OCI-LY7 (cell line): ENCODE measurements around the gene CHL1. TPM values are rescaled to one million over a fixed set of nuclear protein-coding genes. Genes with fewer than 3 reads are reported as not detected.

Experiments
- BruUV-seq: library from RNA; stranded (reverse); fragments of 400-500 nt; replicated peaks from 2 replicates; lab custom pipeline; 2021; lab: Mats Ljungman, UMichigan
- CTCF ChIA-PET: fragments of 300-600 bp; sonication (Branson Sonifier 250); formaldehyde crosslinking; loops from one replicate; lab custom pipeline; 2022; ENCODE audit warnings: antibody characterized with exemption; ENCODE audit not compliant: unreplicated experiment; lab: Charles Lee
- POLR2A ChIA-PET: fragments of 300-600 bp; sonication (Branson Sonifier 250); formaldehyde crosslinking; loops from one replicate; lab custom pipeline; 2022; ENCODE audit warnings: antibody characterized with exemption; lab: Charles Lee
- DNase-seq: peaks from one replicate; pipeline ENCODE4 v3.0.0-alpha.2; 2015; ENCODE audit warnings: low spot score
- H2AFZ ChIP-seq: fragments of 200-600 bp; sonication (generic), shearing (Covaris generic); 2 replicates; pipeline ENCODE4 v1.6.1; 2014; ENCODE audit warnings: mild to moderate bottlenecking, antibody characterized with exemption, low read length, moderate library complexity
- H3K27ac ChIP-seq: fragments of 200-600 bp; sonication (generic); 2 replicates; pipeline ENCODE4 v1.5.1; 2014; ENCODE audit warnings: mixed run types, low read depth, mild to moderate bottlenecking, moderate library complexity, low read length, inconsistent platforms; ENCODE audit not compliant: poor library complexity, severe bottlenecking
- H3K36me3 ChIP-seq: fragments of 200-600 bp; sonication (generic); 2 replicates; pipeline ENCODE4 v1.6.1; 2014; ENCODE audit warnings: mild to moderate bottlenecking, antibody characterized with exemption, low read length, moderate library complexity, mixed read lengths; ENCODE audit not compliant: insufficient read depth
- H3K4me1 ChIP-seq: fragments of 200-600 bp; sonication (generic); 2 replicates; pipeline ENCODE4 v1.5.1; 2014; ENCODE audit warnings: mild to moderate bottlenecking, low read length; ENCODE audit not compliant: insufficient read depth, poor library complexity, severe bottlenecking
- H3K4me2 ChIP-seq: fragments of 200-600 bp; sonication (generic); 2 replicates; pipeline ENCODE4 v1.6.1; 2014; ENCODE audit warnings: mild to moderate bottlenecking, low read length
- H3K4me3 ChIP-seq: fragments of 200-600 bp; sonication (generic); 2 replicates; pipeline ENCODE4 v1.5.1; 2014; ENCODE audit warnings: mild to moderate bottlenecking, low read depth, low read length; ENCODE audit not compliant: poor library complexity, severe bottlenecking
- H3K79me2 ChIP-seq: fragments of 200-600 bp; sonication (generic); 2 replicates; pipeline ENCODE4 v1.6.1; 2016; ENCODE audit warnings: low read depth, mild to moderate bottlenecking, low read length, moderate library complexity, mixed read lengths; ENCODE audit not compliant: insufficient read depth
- H3K9me2 ChIP-seq: fragments of 200-600 bp; sonication (generic); 2 replicates; pipeline ENCODE4 v1.6.1; 2016; ENCODE audit warnings: mild to moderate bottlenecking, low read length, mixed read lengths; ENCODE audit not compliant: insufficient read depth
- H3K9me3 ChIP-seq: fragments of 200-600 bp; sonication (generic); 2 replicates; pipeline ENCODE4 v1.6.1; 2014; ENCODE audit warnings: mild to moderate bottlenecking, mixed run types, low read length, mixed read lengths
- H4K20me1 ChIP-seq: fragments of 200-600 bp; sonication (generic); 2 replicates; pipeline ENCODE4 v1.6.1; 2014; ENCODE audit warnings: mild to moderate bottlenecking, antibody characterized with exemption, low read length, moderate library complexity, mixed read lengths; ENCODE audit not compliant: insufficient read depth
- EZH2phosphoT487 ChIP-seq: fragments of 200-600 bp; sonication (generic); IDR thresholded peaks from 2 replicates; pipeline ENCODE4 v1.6.1; 2018; ENCODE audit warnings: low read depth, borderline replicate concordance, mild to moderate bottlenecking, mixed run types, antibody characterized with exemption, low read length, moderate library complexity, mixed read lengths
- intact Hi-C: fragments of 100-400 bp; cut with micrococcal nuclease; formaldehyde crosslinking; loops from one replicate; pipeline ENCODE4 v1.10.0; 2022; ENCODE audit not compliant: unreplicated experiment
- total RNA-seq, 2 experiments: library from RNA; depleted of rRNA in 1 of 2; stranded (reverse); fragments of >200 nt in 1 of 2; shearing (Covaris generic) in 1 of 2; gene quantifications; 2 replicates each; pipeline ENCODE4 v1.2.3, GENCODE V29; 2014 to 2022
- TF ChIP-seq, protein P1 (sequence below): fragments of 200-600 bp; sonication (generic); conservative IDR thresholded peaks from 2 replicates; pipeline ENCODE4 v1.5.1; 2014; ENCODE audit warnings: mild to moderate bottlenecking, antibody characterized with exemption, low read length, moderate library complexity, mixed read lengths

Gene CHL1
- total RNA-seq, 2 experiments from 2014 or later = 0.51 TPM; not detected in 1

GRCh38 chr3:435161-435560, 238.6 kb downstream of the CHL1 start:
- intact Hi-C loops = no loop called here
- Histone ChIP-seq H3K4me2 (no peak overlapping the region), H2AFZ (no peak overlapping the region), H3K9me2 (no peaks in the 10 kb centered on the region), H4K20me1 (no peaks in the 10 kb centered on the region), H3K27ac (no peak overlapping the region), H3K36me3 (no peaks in the 10 kb centered on the region), H3K79me2 (no peaks in the 10 kb centered on the region), H3K4me3 (no peak overlapping the region), H3K4me1 (no peaks in the 10 kb centered on the region), H3K9me3 (no peaks in the 10 kb centered on the region)
- ChIA-PET CTCF (no interaction called here), POLR2A (interaction anchor here (1.1 to 1.8 kb wide), 2 partner anchors 10 to 49 kb away, joined by 5 read pairs; no protein-coding TSS in a partner anchor)
- DNase-seq = no peak
- BruUV-seq = no TSS peak
- TF ChIP-seq, protein P1, sequence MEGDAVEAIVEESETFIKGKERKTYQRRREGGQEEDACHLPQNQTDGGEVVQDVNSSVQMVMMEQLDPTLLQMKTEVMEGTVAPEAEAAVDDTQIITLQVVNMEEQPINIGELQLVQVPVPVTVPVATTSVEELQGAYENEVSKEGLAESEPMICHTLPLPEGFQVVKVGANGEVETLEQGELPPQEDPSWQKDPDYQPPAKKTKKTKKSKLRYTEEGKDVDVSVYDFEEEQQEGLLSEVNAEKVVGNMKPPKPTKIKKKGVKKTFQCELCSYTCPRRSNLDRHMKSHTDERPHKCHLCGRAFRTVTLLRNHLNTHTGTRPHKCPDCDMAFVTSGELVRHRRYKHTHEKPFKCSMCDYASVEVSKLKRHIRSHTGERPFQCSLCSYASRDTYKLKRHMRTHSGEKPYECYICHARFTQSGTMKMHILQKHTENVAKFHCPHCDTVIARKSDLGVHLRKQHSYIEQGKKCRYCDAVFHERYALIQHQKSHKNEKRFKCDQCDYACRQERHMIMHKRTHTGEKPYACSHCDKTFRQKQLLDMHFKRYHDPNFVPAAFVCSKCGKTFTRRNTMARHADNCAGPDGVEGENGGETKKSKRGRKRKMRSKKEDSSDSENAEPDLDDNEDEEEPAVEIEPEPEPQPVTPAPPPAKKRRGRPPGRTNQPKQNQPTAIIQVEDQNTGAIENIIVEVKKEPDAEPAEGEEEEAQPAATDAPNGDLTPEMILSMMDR = no peak
- no peak for TF ChIP-seq EZH2phosphoT487

GRCh38 chr3:436053-436452, 239.5 kb downstream of the CHL1 start:
- no peak for DNase-seq
- Histone ChIP-seq H3K4me2 (no peak overlapping the region), H3K4me1 (no peaks in the 10 kb centered on the region), H4K20me1 (no peaks in the 10 kb centered on the region), H3K27ac (no peak overlapping the region), H3K4me3 (no peak overlapping the region), H2AFZ (no peak overlapping the region), H3K79me2 (no peaks in the 10 kb centered on the region), H3K36me3 (no peaks in the 10 kb centered on the region), H3K9me2 (no peaks in the 10 kb centered on the region), H3K9me3 (no peaks in the 10 kb centered on the region)
- intact Hi-C loops = no loop called here
- TF ChIP-seq, protein P1 = no peak
- TF ChIP-seq EZH2phosphoT487 = no peak
- ChIA-PET POLR2A (interaction anchor here (1.1 to 1.8 kb wide), 2 partner anchors 11 to 50 kb away, joined by 5 read pairs; no protein-coding TSS in a partner anchor), CTCF (no interaction called here)
- BruUV-seq = no TSS peak

DNA sequence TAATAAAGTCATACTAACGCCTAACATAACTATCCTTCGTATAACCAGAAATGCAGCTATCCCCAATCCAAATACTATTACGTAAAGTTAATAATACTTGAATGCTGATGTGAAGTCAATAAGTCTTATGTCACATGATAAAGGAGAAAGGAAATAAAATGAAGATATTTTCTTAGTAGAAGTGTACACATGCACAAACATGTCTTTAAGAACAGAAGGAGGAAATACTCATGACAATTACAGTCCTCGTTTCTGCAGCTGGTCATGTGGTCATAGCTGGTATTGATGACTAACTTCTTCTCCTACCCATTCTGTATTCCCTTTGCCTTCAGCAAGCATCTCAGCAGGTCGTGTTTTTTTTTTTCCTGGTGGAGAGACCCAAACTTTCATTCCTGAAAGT, 244.3 kb downstream of the CHL1 start:
- no TSS peak for BruUV-seq

More for the DNA sequence above, 244.3 kb downstream of the CHL1 start:
- no peak for DNase-seq
- H3K9me2 ChIP-seq = no peaks in the 10 kb centered on the region
- no peak overlapping the region for H3K4me2 ChIP-seq
- no peaks in the 10 kb centered on the region for H4K20me1 ChIP-seq
- ChIA-PET POLR2A (no interaction called here), CTCF (no interaction called here)
- H2AFZ ChIP-seq = no peak overlapping the region
- H3K9me3 ChIP-seq = no peaks in the 10 kb centered on the region
- H3K79me2 ChIP-seq = no peaks in the 10 kb centered on the region
- no peak overlapping the region for H3K4me3 ChIP-seq
- no peak for TF ChIP-seq EZH2phosphoT487
- TF ChIP-seq, protein P1 = no peak
- no peak overlapping the region for H3K27ac ChIP-seq
- no peaks in the 10 kb centered on the region for H3K36me3 ChIP-seq
- intact Hi-C loops = no loop called here
- no peaks in the 10 kb centered on the region for H3K4me1 ChIP-seq
